SU-DHL-6 (cell line): Measurements from ENCODE around the gene STAM2.

Experiments
- CTCF ChIP-seq: fragments of 200-600 bp; sonication (generic); IDR thresholded peaks from one replicate; pipeline ENCODE4 v1.5.1; 2017; ENCODE audit warnings: antibody characterized with exemption, mild to moderate bottlenecking, low read length, moderate library complexity; ENCODE audit not compliant: insufficient read depth, poor library complexity, severe bottlenecking
- EZH2phosphoT487 ChIP-seq: fragments of 200-600 bp; sonication (generic), shearing (Covaris generic); conservative IDR thresholded peaks from 2 replicates; pipeline ENCODE4 v1.6.1; 2018; ENCODE audit warnings: mild to moderate bottlenecking, antibody characterized with exemption, low read length, moderate library complexity, mixed read lengths

GRCh38 chr2:152071092-152071491 is 104.5 kb downstream of the STAM2 start:
- TF ChIP-seq CTCF (no peak), EZH2phosphoT487 (no peak)
